Stimulated activated CD8-positive, alpha-beta memory T cell treated with anti-CD3 and anti-CD28 coated beads, Interleukin-4, amount 100 ng/mL, for 48 hours (primary cell): ENCODE measurements around the gene MVP.
"Not testable (repeated sequence)": the region's sequence is repeated elsewhere in the genome, so short reads cannot be mapped to it uniquely, and the experiment has no call there.

ENCODE experiments used
- DNase-seq: peaks from one replicate; pipeline ENCODE4 v3.0.0-alpha.2; 2020

Gene MVP

GRCh38 chr16:29876594-29877249 is 56.5 kb downstream of the MVP start:
- DNase-seq: peak; percentile 67

- DNase-seq: peak; percentile 82
Measured at GRCh38 chr16:29877266-29877961, 57.2 kb downstream of the MVP start.

GRCh38 chr16:29878172-29878571 is 57.9 kb downstream of the MVP start:
- DNase-seq: no peak

- no peak for DNase-seq
Measured at GRCh38 chr16:29881050-29881449, 60.8 kb downstream of the MVP start.

GRCh38 chr16:29883987-29884386 is 63.7 kb downstream of the MVP start:
- DNase-seq: no peak

- DNase-seq: not testable (repeated sequence)
Measured at GRCh38 chr16:29889372-29889771, 69.1 kb downstream of the MVP start.

- DNase-seq: no peak
Measured at GRCh38 chr16:29891525-29892457, 71.5 kb downstream of the MVP start.

- no peak for DNase-seq
Measured at GRCh38 chr16:29892458-29892813, 72.2 kb downstream of the MVP start.

- DNase-seq: no peak
Measured at GRCh38 chr16:29893553-29893952, 73.3 kb downstream of the MVP start.

GRCh38 chr16:29894352-29894751 is 74.1 kb downstream of the MVP start:
- no peak for DNase-seq

- DNase-seq: no peak
Measured at GRCh38 chr16:29896841-29897240, 76.6 kb downstream of the MVP start.

- DNase-seq: no peak
Measured at GRCh38 chr16:29897333-29897732, 77.1 kb downstream of the MVP start.
